CD4-positive, alpha-beta T cell treated with Interleukin-15 for 1 hour (primary cell): ENCODE data around the gene SNPH.
"Not testable (repeated sequence)": the region's sequence is repeated elsewhere in the genome, so short reads cannot be mapped to it uniquely, and the experiment has no call there.

Source experiments
- DNase-seq: peaks from one replicate; pipeline ENCODE4 v3.0.0-alpha.2; 2020

The SNPH gene

DNA sequence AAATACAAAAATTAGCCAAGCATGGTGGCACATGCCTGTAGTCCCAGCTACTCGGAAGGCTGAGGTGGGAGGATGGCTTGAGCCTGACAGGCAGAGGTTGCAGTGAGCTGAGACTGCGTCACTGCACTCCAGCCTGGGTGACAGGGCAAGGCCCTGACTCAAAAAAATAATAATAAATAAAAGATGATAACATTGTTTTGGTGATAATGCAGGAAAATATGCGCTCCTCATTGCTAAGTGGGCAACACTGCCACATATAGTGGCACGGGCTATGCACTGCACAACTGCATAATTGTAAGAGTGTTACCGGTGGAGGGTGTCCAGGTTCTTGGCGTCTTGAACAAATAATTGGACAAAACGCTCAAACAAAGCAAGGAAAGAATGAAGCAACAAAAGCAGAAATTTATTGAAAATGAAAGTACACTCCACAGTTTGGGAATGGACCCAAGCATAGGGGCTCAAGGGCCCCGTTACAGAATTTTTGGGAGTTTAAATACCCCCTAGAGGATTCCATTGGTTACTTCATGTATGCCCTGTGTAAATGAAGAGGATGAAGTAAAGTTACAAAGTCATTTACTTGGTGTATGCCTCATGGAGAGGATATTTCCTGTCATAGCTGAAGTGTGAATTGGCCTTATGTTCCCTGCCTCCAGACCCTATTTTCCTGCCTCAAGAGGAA is 77.5 kb downstream of the SNPH start:
- DNase-seq, result not testable (repeated sequence)

DNA sequence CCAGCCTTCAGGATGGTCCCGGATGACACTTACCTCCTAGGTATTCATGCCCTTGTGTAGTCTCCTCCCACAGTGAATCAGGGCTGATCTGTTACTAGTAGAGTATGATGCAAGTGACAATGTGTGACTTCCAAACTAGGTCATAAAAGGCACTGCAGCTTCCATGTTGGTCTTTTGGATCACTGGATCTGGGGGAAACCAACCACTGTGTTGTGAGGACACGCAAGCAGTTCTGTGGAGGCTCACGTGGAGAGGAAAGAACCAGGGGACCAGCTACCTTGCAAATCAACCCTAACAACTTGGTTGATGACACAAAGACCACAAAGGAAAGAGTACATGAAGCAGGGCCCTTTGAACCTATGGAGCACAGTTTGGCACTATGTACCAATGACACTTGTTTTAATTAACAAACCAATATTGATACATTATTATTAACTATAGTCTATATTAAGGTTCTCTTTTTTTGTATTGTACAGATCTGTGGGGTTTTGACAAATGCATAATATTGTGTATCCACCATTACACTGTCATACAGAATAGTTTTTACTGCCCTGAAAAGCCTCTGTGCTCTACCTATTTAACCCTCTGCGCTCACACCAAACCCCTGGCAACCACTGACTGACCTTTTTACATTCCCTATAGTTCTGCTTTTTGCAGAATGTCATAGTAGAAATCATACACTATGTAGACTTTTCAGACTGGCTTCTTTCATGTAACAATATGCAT is 79.1 kb downstream of the SNPH start:
- DNase-seq, result no peak

DNA sequence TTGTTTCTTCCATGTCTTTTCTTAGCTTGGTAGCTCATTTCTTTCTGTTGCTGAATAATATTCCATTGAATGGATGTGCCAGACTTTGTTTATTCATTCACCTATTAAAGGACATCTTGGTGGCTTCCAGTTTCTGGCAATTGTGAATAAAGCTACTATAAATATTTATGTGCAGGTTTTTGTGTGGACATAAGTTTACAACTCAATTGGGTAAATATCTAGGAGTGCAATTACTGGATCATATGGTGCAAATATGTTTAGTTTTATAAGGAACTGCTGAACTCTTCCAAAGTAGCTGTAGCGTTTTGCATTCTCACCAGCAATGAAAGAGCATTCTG is 79.6 kb downstream of the SNPH start:
- DNase-seq, result no peak

DNA sequence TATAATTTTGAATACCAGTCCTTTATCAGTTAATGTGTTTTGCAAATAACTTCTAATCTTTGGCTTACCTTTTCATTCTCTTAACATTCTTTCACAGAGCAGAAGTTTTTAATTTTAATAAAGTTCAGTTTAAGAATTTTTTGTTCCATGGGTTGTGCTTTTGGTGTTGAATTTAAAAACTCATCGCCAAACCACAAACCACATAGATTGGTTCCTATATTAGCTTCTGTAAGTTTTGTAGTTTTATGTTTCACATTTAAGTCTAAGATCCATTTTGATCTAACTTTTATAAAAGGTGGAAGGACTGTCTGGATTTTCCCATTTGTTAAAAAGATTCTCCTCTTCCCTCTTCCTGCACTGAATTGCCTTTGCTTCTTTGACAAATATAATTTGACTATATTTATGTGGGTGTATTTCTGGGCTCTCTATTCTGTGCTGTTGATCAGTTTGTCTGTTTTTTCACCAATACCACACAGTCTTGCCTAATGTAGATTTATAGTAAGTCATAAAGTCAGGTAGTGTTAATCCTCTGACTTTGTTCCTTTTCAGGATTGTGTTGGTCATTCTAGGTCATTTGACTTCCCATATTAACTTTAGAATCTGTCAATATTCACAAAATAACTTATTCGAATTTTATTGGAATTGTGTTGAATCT is 80.3 kb downstream of the SNPH start:
- DNase-seq, result no peak

DNA sequence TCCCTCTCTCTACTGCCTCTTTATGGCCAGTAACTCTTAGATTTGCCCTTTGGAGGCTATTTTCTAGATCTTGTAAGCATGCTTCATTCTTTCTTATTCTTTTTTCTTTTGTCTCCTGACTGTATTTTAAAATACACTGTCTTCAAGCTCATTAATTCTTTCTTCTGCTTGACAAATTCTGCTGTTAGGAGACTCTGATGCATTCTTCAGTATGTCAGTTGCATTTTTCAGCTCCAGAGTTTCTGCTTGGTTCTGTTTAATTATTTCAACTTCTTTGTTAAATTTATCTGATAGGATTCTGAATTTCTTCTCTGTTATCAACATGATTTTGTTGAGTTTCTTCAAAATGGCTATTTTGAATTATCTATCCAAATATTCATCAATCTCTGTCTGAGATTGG is 87.9 kb downstream of the SNPH start:
- no peak for DNase-seq

DNA sequence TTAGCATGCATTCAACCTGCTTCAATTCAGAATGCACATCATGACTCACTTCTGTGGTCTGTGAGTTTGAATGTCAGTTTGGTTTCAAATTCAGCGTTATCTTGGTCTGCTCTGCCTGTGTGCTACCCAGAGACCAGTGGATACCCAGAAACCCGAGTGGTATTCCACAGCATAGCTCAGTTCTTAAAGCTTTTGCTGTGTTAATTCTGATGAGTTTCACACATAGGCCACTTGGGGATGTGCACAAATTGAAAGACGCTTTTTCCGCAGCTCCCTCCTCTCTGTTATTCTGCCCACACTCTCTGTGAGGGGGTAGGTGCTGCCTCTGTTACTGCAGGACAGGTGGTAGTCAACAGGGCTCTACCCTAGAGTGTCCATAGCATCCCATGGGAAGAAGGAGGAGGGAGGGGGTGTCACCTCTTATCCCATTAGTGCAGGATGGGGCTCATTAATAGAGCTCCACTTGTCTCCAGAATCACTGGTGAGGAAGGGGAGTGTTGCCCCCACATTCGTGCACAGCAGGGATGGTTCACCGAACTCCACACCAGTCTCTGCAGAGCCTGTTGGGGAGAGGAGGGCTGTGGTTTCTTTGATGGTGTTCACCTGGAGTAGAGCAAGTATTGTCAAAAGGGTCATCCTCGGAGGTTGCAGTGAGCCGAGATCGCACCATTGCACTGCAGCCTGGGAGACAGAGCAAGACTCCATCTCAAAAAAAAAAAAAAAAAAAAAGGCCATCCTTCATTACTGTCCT is 92.0 kb downstream of the SNPH start:
- DNase-seq, result no peak
